IPS-NIHi11 (cell line): ENCODE data around the gene RELN.

Experiments
- DNase-seq: peaks from one replicate; pipeline ENCODE4 v3.0.0; 2012; ENCODE audit warnings: mixed read lengths, low spot score

RELN gene

DNA sequence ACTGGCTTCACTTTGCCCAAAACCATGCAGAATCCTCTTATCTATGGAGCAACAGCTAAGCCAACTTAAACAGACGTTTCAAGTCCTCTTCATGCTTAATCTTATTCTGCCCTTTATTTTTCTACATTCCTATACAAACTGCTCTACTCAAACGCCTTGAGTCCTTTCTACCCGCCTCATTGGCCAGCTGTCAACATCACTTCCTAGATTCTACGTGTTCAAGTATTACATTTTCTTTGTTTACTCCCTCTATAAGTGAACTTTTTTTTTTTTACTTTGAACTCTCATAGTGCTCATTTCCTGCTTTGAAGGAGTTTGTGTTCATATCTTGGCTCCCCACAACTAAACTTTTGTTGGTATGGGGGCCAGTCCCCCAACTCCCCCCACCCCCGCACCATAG is 514.5 kb downstream of the RELN start:
- no peak for DNase-seq

DNA sequence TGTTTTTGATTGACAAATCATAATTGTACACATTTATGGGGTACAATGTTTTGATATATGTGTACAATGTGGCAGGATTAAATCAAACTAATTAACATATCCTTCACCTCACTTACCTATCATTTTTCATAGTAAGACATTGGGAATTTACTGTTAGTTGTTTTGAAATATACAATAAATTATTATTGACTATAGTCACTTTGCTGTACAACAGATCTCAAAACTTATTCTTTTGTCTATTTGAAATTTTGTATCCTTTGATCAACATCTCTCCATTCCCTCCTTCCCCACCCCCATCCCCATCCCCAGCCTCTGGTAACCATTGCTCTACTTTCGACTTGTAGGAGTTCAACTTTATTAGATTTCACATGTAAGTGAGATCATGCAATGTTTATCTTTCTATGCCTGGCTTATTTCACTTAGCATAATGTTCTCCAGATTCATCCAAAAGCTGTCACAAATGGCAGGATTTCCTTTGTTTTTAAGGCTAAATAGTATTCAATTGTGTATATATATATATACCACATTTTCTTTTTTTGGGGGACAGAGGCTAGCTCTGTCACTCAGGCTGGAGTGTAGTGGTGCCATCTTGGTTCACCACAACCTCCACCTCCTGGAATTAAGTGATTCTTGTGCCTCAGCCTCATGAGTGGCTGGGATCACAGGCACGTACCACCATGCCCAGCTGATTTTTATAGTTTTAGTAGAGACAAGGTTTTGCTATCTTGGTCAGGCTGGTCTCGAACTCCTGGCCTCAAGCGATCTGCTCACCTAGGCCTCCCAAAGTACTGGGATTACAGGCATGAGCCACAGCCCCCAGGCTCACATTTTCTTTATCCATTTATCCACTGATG is 520.1 kb downstream of the RELN start:
- DNase-seq, result no peak

DNA sequence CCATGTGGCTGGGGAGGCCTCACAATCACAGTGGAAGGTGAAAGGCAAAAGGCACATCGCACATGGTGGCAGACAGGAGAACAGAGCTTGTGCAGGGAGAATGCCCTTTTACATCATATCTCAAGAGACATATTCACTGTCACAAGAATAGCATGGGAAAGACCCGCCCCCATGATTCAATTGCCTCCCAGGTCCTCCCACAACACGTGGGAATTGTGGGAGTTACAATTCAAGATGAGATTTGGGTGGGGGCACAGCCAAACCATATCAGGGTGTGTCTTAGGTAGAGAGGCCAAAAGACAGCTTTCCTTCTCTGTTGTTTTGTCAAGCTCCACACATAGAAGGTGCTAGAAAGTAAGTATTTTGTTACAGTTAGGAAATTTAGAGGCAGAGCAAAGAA is 522.6 kb downstream of the RELN start:
- no peak for DNase-seq

DNA sequence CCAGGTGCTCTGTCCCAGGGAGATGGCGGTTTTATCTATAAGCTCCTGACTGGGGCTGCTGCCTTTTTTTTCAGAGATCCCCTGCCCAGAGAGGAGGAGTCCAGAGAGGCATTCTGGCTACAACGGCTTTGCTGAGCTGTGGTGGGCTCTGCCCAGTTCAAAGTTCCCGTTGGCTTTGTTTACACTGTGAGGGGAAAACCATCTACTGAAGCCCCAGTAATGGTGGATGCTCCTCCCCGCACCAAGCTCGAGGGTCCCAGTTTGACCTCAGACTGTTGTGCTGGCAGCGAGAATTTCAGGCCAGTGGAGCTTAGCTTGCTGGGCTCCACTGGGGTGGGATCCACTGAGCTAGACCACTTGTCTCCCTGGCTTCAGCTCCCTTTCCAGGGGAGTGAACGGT is 527.1 kb downstream of the RELN start:
- no peak for DNase-seq

DNA sequence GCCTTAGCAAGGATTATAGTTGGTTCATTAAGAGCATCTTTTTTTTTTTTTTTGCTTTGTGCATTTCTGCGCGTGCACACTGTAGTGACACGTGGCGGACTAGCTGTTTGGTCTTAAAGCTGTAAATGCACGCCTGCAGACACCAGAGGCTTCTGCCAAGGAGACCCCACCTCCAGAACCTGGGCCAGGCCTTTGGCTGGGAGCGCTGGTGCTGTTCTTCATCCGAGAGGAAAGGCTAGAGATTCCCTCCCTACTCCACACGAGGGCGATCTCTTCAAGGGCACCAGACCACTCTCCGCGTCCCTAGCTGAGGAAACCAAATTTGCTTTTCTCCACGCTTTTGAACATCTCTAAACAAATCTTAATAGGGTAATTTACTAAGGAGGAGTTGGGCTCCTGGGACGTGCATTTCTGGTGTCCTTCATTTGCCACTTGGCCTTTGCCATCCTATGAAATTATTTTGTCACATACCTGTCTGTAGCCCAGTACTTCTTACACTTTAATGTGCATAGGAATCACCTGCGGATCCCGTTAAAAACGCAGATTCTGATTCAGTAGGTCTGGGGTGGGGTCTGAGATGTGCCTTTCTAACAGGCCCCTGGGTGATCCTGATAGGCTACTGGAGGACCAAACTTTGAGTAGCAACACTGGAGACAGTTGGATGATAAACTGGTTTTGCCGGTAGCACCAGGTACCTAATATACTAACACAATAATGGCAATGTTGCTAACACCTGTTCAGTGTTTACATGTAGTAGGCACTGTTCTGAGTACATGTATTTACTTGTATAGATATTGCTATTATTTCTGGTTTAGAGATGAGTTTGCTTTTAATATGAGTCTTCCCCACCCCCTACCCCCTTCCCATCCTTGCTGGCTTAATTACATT is 542.1 kb downstream of the RELN start:
- peak; percentile 85 for DNase-seq

DNA sequence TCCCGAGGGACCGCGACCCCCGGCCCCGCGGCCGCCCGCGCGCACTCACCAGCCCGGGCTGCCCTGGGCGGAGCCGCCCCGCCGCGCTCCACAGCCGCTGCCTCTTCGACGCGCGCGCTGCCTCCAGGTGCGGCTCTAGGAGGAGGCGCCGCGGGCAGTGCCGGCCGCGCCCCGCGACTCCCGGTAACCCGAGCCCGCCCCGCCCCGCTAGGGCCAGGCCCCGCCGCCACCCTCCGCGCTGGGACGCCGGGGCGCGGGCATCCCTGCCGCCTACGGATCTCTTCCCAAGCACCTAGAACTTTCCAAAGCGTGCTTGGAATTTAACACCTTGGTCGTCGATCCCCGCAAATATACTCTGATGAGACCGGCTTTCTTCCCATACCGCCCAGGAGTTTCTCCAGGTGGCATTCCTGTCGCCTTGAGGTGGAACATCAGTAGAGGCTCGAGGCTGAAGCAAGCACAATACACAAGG is 543.4 kb downstream of the RELN start, which contains the start of gene SLC26A5:
Gene SLC26A5 (minus strand): TSS at position 159 of the 472 bp plus-strand sequence. CDS start 24,693 bp downstream, outside the sequence.
- peak; percentile 84 for DNase-seq

DNA sequence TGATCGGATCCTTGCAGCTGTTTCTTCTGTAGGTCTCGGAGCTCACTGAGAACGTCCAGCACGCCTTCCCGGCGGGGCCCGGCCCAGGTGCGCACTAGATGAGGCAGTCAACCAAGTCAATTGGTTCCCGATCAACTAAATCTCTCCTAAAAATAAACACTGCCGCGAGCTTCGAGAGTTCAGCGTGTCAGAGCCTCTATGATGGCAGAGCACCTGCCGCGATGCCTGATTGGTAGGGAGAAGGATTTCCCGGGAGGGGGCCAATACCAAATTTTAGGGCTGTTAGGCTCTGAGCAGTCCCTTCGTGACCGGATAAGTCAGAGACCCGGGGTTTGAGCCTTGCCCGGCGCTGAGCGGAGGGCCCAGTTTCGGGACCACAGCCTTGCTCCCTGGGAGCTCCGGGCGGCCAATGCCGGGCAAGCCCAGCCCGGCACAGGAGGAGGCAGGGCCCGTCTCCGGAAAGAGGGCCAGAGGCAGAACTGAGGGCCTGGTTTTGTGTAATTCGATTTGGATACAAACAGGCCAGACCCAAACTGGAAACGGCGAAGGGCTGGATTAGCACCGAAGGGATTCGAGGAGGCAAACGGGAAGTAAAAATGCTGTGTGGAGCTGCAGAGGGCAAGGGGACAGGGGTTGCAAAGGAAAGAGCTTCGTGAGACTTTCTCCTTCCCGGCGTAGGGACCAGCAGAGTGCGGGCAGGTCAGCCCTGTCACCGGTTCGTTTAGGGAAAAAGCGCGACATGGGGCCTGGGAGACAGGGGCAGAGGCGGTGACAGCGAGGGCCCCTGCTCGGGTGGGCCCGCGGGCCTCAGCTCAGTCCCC is 544.0 kb downstream of the RELN start:
- DNase-seq, result peak; percentile 45

DNA sequence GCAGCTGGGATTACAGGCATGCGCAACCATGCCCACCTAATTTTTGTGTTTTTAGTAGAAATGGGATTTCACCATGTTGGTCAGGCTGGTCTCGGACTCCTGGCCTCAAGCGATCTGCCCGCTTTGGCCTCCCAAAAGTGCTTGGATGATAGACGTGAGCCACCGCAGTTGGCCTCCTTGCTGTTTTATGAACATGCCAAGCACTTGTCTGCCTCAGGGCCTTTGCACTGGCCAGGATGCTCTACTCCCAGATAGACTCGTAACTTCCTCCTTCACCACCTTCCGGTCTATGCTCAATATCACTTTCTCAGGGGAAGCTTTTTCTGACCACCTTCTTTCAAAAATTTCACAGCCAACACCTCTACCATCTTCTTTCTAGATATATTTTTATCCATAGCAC is 549.8 kb downstream of the RELN start:
- DNase-seq, result no peak

DNA sequence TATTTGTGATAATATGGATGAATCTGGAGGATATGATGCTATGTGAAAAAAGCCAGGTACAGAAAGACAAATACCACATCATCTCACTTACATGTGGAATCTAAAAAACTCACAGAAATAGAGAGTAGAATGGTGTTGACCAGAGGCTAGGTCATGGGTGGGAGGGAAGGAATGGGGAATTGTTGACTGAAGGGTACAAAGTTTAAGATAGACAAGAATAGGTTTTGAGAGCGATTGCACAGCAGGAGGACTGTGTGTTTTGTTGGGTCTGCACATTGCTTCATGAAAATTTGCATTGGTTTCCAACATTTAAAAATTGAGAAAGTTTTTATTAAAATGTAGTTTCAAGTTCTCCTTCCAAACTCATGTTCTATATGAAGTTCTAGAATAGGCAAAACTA is 551.8 kb downstream of the RELN start:
- DNase-seq, result no peak

DNA sequence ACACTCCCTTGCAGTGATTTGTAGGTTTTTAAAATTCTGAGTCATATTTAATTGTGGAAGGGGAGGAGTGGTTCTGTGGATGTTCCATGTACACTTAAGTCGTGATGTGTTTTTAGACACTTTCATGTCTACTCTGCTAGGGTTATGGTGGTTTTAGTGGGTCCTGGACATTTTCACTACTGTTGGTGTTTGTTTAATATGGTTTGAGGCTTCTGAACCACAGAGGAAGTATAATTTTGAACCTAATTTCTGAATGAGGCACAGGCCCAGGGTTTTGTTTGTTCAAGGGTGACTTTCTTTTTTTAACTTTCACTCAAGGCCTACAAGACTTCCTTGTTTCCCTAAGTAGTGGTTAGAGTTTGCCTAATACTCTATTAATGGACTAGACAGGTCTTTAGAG is 556.7 kb downstream of the RELN start:
- DNase-seq, result no peak

DNA sequence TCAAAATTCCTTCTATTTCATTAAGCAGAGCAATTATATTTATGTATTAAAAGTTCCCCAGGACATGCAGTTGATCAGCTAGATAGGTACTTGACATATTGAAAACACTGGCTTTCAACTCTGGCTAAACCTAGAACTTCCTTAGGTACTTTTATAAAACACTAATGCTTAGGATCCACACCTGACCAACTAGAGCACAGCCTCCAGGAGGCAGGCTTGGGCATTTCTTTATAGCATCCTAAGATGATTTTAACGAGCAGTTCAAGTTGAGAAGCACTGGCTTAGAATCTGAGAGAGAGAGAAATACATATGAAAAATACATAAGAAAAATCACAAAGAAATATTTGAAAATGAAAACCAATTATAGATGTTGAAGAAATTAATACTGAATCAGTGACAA is 564.3 kb downstream of the RELN start:
- DNase-seq, result no peak

DNA sequence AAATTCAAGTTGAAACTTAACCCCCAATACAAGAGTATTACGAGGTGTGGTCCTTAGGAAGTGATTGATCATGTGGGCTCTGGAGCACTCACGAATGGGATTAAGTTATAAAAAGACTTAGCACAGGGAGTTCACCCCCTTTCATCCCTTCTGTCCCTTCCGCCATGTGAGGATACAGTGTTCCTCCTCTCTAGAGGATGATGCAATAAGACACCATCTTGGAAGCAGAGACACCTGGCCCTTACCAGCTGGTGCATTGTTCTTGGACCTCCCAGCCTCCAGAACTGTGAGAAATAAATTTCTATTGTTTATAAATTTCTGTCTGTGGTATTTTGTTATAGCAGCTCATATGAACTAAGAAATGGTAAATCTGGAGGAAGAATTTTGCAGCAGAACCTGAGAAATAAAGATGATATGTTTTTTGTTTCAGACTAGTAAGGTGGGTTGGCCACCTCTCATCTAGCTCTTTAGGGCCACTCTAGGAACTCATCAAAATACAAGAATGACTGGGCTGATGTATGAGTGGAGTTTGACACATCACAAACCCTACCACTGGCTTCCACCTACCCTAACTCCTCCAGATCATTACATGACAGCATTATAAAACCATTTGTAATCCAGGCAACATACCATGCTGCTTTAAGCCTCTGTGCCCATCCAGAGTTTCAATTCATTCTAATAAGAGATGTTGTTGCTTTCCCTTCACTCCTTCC is 565.8 kb downstream of the RELN start:
- DNase-seq, result no peak
